Stimulated activated CD8-positive, alpha-beta memory T cell treated with anti-CD3 and anti-CD28 coated beads, Interleukin-4, amount 100 ng/mL, for 1 hour (primary cell): ENCODE results near the gene TFDP1.

Experiments used
- DNase-seq, 2 donors: peaks; one replicate each; pipeline ENCODE4 v3.0.0-alpha.2; 2020; ENCODE audit warnings: low read depth in 2 of 2, low spot score in 1 of 2

The TFDP1 gene, protein sequence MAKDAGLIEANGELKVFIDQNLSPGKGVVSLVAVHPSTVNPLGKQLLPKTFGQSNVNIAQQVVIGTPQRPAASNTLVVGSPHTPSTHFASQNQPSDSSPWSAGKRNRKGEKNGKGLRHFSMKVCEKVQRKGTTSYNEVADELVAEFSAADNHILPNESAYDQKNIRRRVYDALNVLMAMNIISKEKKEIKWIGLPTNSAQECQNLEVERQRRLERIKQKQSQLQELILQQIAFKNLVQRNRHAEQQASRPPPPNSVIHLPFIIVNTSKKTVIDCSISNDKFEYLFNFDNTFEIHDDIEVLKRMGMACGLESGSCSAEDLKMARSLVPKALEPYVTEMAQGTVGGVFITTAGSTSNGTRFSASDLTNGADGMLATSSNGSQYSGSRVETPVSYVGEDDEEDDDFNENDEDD

DNA sequence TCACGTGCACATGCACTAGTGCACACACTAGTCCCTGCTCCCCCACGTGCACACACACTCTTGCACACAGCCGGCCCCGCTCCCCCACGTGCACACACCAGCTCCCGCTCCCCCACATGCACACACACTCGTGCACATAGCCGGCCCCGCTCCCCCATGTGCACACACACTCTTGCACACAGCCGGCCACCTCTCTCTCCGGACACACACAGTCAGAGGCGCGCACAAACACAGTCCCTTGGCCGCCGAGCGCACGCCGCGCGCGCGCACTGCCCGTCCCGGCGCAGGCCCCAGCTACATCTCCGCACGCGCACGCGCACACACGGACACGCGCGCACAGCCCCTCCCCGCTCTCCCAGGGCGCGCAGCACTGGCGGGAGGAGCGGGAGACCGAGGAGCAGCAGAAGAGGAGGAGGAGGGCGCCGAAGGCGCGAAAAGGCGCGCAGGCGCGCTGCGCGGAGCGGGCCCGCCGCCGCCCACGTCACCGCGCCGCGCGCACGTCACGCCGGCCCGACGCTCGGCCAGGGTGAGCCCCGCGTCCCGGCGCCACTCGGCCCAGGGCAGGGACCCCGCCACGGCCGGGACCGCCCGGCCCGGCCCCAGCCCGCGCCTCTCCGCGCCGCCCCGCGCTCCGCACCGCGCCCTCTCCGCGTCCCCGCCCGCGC, at the start of gene TFDP1:
Gene TFDP1, plus strand, starts transcription at position 549 of the 665 bp plus-strand sequence. CDS start 1,085 bp downstream, outside the sequence.
- DNase-seq, result no peak

DNA sequence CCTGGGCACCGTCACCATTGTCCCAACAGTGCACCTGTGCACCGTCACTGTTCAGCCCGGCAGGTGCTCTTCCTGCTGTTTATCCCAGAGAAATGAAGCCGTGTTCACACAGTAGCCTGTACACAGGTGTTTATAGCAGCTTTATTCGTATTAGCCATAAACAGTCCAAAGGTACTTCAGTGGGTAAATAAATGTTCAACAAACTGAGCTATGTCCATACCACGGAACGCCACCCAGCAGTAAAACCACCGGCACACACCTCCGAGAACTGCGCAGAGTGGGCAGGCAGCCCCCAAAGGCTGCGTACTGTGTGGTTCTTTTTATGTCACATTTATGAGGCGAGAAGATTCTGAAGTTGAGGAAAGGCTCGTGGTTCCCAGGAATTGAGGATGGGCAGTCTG, 49.2 kb upstream of the TFDP1 start:
- DNase-seq, result no peak

DNA sequence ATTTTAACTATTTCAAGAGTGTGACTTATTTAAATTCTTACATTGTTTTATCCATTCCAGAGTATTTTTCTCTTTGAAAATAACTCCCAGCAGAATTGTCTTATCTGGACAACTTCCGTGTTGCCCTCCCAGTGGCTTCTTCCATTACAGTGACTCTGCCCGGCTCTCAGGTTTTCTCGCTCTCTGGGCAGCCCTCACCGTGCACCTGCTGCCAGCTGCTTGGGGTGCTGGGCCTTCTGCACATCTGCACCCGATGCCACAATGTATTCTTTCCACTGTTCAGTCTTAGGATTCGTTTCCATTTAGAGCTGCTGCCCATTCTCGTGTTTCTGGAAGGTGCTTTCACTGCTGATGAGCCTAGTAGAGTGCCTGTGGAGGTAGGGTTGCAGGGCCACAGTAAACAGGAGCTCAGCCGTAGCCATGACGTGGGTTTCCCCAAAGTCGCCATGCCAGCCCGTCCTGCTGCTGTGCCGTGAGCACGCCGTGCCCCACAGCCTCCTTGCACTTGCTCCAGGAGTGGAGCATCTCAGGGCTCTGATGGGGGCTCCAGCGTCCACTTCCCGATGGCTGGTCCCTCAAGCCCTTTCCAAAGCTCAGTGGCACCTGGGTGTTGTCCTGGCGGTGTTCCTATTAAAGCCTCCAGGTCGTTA, 48.0 kb upstream of the TFDP1 start:
- DNase-seq, result no peak

DNA sequence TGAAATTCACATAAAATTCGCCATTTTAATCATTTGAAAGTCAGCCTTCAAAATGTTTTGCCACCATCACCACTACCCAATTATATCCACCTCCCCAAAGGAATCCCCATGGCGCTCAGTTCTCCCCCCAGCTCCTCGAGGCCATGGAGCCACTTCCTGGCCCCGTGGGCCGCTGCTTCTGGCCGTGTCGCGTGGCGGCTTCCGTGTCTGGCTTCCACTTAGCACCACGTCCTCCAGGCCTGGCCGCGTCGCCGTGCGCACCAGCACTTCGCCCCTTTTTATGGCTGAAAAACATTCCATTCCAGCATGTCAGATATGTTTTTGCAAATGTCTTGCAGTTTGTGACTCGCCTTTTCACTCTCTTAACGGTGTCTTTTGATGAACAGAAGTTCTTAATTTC, 47.3 kb upstream of the TFDP1 start:
- DNase-seq, result no peak

DNA sequence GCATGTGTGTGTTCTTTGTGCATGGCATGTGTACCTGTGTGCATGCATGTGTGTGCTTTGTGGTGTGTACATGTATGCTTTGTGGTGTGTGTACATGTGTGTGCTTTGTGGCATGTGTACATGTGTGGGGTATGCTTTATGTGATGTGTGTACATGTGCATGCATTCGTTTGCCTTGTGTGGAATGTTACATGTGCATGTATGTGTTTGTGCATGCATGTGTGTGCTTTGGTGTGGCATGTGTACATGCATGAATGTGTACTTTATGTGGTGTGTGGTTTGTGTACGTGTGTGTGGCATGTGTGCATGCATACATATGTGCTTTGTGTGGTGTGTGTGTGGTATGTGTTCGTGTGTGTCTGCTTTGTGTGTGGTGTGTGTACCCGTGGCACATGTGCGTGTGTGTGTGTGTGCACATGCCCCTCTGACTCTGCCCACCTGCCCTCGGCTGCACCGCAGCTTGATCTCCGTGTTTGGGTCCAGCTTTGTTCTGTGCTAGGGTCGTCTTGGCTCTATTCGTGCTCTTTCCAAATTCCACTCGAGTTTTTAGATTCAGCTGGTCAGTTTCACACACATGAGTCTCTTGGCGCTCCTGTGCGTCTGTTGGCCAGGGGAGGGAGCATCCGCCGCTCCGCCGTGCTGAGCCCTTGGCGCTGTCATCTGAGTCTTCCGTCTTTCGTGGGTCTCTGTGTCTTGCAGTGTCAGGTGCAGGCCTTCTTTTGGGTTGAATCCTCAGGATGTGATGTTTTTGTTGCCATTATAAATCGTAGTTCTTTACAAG, 46.5 kb upstream of the TFDP1 start:
- no peak for DNase-seq

DNA sequence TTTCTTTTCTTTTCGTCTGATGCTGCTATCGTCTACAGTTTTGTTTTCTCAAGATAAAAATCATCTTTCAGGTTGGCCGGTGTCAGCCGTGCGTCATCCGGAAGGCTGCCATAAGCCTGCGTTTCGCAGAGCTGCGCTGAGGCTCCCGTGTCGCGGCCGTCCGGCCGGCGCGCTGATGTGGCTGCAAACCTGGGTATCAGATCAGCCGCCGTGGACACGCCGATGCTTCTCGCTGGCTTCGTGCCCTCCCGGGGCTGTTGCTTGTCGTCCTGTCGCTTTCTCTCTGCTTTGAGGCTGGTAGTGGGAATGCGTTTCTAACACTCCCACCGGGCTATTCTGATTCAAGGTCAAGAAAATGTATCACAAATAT, 45.9 kb upstream of the TFDP1 start:
- DNase-seq, result no peak

DNA sequence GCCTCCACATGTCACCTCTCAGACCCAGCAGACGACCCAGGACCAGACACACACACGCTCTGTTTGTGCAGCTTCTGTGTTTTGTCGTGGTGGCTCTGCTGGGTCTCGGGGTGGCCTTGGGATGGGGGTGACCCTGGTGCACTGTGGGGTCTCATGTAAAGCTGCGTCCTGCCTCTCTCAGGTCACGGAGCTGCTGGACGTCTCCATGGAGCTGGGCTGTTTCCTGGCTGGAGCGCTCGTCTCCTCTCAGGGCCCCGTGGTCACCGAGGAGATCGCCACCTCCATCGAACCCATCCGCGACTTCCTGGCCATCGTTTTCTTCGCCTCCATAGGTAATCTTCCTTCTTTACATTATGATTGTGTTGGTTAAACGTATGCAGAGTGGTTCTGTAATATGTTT, 45.4 kb upstream of the TFDP1 start:
- no peak for DNase-seq

DNA sequence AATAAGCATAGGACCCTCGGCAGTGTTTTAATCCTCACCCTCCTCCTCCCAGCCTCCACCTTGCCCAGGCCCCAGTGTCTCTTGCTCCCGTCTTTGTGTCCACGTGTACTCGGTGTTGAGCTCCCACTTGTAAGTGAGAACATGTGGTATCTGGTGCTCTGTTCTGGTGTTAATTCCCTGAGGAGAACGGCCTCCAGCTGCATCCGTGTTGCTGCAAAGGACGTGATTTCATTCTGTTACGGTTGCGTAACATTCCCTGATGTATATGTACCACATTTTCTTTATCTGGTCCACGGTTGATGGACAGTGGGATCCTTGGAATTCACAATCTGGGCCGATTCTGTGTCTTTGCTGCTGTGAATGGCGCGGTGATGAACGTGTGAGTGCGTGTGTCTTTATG, 44.7 kb upstream of the TFDP1 start:
- no peak for DNase-seq

DNA sequence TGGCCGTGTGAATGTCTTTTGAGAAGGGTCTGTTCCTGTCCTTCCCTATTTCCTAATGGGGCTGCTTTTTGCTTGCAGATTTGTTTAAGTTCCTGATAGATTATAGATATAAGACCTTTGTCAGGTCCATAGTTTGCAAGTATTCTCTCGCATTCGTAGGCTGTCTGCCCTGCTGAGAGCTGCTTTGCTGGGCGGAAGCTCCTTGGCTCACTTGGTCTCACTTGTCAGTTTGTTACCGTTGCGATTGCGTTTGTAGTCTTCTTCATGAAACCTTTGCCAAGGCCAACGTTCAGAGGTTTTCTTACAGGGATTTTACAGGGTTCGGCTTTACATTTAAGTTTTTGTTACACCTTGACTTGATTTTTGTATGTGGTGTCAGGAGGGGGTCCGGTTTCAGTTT, 44.0 kb upstream of the TFDP1 start:
- DNase-seq, result no peak

DNA sequence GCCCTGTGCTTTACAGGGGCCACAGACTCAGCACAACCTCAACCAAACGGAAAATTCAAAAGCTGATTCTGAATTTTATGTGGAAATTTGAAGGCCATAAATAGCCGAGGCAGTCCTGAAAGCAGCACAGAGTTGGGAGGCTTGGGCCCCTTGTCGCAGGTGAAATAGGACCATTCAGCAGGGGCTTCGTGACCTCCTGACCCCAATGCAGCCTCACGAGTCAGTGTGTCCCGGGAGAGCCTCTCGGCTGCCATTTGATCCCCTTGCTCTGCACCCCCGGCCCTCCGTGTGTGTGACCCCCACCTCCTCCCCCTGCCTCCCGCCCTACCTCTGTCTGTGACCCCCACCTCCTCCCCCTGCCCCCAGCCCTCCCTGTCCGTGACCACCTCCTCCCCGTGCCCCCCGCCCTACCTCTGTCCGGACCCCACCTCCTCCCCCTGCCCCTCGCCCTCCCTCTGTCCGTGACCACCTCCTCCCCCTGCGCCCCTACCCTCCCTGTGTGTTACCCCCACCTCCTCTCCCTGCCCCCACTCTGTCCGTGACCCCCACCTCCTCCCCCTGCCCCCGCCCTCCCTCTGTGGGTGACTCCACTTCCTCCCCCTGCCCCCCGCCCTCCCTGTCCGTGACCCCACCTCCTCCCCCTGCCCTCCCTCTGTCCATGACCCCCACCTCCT, 41.7 kb upstream of the TFDP1 start:
- DNase-seq, result no peak

DNA sequence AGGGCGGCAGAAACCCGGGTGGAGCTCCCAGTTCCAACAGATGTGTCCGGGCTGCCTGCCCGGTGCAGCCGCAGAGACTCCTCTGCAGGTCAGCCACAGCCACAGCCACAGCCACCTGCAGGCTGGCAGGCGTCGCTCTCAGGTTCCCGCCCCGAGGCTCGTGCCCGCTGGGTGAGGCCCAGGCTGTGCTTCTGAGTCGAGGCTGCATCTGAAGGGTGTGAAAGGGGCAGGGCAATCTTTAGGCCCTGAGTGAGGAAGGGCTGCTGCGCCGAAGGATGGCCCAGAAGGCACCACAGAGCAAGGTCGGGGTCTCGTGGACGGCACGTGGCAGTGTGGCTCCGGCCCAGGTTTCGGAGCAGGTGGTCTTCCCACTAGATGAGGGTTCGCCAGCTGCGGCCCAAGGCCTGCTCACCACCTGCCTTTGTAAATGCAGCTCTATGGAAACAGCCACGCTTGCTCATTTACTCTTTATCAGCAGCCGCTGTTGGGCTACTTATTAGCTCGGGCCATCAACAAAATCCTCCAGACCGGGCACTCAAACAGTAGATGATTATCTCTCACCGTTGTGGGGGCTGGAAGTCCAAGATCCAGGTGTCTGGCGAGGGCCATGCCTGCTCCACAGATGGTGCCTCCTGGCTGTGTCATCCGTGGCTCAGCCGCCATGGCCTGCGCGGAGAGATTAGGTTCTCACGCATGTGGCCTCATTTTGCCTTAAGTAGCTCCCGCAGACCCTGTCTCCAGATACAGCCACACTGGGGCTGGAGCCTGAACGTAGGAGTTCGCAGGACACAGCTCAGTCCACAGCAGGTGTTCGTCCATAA, 40.3 kb upstream of the TFDP1 start:
- DNase-seq, result no peak

DNA sequence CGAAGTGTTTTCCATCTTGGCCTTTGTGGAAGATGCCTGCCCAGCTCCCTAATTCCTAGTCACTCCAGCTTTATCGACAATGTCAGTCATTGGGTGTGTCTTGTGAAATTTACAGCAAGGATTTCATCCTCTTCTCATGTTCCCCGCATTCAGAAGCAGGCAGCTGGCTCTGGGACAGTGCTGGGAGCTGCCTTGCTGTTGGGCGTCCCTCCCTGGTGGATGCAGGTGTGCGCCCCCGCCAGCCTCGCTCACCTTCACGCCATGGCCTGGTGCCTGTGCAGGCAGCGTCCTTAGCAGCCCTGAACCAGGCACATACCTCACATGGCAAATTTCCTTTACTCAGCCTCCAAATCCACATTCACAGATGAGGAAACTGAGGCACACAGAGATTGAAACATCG, 39.7 kb upstream of the TFDP1 start:
- DNase-seq, result no peak

DNA sequence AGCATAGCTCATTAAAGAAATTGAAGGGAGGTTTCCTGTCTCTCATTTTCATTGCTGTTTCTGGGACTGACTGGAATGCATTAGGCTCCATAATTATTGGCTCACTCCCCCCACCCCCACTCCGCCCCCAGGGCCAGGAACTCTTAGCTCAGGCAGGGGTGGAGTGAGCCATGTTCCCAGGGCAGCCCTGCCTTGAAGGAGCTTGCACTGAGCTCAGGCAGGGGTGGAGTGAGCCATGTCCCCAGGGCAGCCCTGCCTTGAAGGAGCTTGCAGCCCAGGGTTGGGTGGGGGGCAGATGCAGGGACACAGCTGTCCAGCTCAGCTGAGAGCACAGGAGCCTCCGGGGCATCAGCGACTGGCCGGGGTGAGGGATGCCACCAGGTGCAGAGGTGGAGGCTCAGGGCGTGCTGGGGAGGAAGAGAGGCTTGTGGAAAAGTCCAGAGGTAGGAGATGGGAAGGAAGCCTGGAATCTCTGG, 39.1 kb upstream of the TFDP1 start:
- no peak for DNase-seq

DNA sequence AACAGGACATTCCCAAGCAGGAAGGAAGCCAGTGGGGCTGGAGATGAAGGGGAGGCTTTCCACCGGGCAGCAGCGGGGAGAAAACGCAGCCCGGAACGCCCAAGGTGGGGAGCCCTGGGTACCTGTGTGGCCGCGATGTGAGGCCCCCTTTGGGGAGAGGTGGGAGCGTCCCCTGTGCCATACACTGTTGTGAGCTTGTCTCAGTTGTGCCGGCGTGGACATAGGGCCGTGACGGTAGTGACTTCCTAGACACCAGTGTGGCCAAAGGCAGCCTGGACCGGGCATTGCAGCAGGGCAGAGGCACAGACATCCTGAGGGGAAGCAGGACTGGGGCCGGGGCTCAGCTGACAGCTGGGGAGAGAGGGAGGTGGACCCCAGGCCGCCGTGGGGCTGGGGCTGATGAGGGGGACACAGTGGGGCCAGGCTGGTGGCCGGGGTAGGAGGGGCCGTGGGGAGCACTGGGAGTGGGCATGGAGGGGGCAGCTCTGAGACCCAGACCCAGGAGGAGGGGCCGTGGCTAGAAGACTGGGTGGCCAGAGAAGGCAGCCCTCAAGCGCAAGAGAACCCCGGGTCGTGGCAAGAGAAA, 38.5 kb upstream of the TFDP1 start:
- no peak for DNase-seq

DNA sequence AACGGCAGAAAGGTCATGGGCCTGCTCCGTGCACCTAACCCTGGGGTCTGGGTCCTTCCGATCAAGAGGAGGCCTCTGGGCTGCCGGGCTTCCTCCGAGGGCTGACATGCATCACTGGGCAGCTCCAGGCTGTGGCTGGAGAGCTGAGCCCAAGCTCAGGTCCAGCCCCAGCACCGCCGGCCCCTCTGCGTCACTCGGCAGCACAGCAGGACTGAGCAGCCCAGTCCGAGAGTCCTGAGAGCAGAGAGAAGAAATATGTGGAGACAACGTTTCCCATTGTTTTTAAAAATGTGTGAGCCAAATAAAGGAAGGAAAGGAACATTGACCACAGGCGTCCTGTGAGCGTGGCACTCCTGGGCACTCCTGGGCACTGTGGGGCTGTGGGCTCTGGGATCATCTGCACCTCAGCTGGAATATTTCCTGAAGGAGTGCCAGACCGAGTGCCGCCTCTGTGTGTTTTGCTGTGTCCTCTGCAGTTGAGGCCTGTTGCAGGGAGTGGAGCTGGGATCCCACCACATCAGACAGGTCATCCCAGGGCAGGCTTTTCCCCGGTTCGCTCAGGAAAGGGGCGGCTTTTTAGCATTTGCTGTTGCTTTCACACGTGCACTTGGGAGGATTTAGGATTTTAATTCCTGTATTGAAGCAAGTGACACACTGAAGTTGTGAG, 37.8 kb upstream of the TFDP1 start:
- DNase-seq, result no peak

DNA sequence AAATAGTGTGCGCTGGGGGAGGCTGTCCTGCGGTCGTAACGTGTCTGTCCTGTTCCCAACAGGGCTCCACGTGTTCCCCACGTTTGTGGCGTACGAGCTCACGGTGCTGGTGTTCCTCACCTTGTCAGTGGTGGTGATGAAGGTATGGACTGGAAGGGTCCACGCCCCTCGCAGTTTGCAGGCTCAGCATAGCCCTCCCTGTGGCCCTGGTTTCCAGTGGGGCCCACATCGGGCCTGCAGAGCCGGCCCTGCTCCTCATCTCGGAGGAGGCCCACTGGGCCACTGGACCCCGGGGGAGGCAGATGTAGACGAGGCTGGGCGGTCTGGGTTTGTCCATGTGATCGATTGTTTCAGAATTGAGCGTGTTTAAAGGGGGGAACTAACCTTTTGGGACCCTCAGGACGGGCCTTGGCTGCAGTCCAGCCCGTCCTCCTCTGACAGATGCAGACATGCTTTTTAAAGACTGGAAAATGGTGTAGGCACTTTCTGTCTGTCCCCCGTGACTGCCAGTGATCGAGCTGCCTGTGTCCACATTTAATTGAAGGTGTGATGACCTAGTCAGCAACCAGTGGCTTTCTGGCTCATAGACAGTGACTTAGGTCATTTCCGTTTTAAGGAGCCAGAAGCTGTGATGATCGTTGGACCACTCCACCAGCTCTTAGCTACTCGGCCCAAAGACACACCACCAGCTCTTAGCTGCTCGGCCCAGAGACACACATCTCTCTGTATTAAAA, 37.1 kb upstream of the TFDP1 start:
- DNase-seq, result no peak

DNA sequence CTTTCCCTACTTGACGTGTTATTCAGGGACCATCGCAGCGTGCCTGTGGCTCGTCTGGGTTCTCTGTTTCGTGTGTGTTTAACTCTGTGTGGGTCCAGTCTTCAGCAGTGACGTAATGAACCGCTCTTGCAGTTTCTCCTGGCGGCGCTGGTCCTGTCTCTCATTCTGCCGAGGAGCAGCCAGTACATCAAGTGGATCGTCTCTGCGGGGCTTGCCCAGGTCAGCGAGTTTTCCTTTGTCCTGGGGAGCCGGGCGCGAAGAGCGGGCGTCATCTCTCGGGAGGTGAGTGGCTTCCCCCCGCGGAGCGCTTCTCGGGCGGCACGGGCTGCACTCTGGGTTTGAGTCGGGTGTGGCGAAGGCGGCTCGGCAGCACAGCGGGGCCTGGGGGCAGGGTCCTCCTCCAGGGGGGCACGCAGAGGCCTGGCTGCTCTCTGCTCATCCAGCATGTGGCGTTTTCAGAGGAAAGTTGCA, 36.3 kb upstream of the TFDP1 start:
- DNase-seq, result no peak
